ENCODE data around the gene TBC1D3. TPM values are rescaled to one million over a fixed set of nuclear protein-coding genes. Genes with fewer than 3 reads are reported as not detected.
"Not testable (repeated sequence)": the region's sequence is repeated elsewhere in the genome, so short reads cannot be mapped to it uniquely, and the experiment has no call there.

The TBC1D3 gene
- not detected in 2 replicates for total RNA-seq (2014; rRNA removed; shearing (Covaris generic))

DNA sequence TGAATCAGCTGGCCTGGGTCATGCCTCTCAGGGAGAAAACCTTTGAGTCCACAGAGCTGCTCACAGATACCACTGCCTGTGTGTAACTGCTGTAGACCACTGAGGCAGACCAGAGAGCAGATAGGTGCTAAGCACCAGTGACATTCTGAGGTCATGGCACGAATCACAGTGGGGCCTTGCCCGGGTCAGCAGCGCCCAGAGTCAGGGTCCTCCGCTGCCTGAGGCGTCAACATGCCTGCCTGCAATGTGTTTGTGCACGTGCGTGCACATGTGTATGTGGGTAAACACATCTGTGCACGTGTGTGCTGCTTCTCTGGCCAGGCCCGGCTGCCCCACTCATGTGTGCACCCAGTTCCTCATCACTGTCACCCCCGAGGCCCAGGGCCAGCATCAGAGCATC is at the start of gene TBC1D3:
Gene TBC1D3 (minus strand): TSS at position 101 of the 400 bp plus-strand sequence. CDS start 1,526 bp downstream, outside the sequence.
- DNase-seq (ENCODE audit: low read depth) = not testable (repeated sequence)

DNA sequence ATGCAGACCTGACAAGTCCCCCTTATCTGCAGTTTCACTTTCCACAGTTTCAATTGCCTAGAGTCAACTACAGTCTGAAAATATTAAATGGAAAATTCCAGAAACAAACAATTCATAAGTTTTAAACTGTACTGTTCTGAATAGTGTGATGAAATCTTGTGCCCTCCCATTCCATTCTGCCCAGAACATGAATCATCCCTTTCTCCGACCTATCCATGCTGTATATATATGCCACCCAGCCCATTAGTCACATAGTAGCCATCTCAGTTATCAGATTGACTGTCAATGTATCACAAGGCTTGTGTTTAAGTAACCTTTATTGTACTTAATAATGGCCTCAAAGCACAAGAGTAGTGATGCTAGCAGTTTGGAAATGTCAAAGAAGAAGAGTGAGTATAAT is 40.4 kb upstream of the TBC1D3 start:
- not testable (repeated sequence) for DNase-seq (ENCODE audit: low read depth)

- not testable (repeated sequence) for DNase-seq (ENCODE audit: low read depth)
Observed at GRCh38 chr17:38225844-38226495, 33.6 kb upstream of the TBC1D3 start.

GRCh38 chr17:38220867-38221266 is 28.5 kb upstream of the TBC1D3 start:
- DNase-seq (ENCODE audit: low read depth) = not testable (repeated sequence)

GRCh38 chr17:38200271-38200670 is 7.9 kb upstream of the TBC1D3 start:
- not testable (repeated sequence) for DNase-seq (ENCODE audit: low read depth)

DNA sequence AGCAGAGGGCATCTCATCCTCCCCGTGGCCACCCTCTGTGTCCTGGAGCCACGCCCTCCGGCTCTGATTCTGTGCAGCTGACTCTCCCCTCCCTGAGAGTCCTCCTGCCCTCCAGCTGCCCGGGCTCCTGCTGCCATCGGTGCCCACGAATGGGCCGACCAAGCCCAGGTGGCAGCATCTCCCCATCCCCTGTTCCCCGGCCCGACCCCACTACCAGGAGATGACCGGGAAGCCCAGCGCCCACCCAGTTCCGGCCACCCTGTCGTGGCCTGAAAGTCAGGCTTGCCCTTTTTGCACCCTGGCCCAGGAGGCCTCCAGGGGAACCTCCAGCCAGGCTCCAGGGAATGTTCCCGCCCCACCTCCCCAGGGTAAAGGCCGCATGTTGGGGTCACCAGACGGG is 57.5 kb downstream of the TBC1D3 start:
- not testable (repeated sequence) for DNase-seq (ENCODE audit: low read depth)

Other genes with a start within 250 kb of the TBC1D3 start
- gene TBC1D3L, start 203.5 kb downstream of the TBC1D3 start, total RNA-seq (2014; rRNA removed; shearing (Covaris generic)) = not detected in 2 replicates
- gene TBC1D3D, start 188.6 kb downstream of the TBC1D3 start, total RNA-seq (2014; rRNA removed; shearing (Covaris generic)) = 0.30 TPM in 1 of 2 replicates, not detected in the other
- gene TBC1D3C, start 123.9 kb downstream of the TBC1D3 start, total RNA-seq (2014; rRNA removed; shearing (Covaris generic)) = 1.1 and 1.7 TPM in 2 replicates
- not detected in 2 replicates for gene TBC1D3E, start 64.6 kb downstream of the TBC1D3 start, total RNA-seq (2014; rRNA removed; shearing (Covaris generic))
- 43.1 and 48.5 TPM in 2 replicates for gene MRPL45, start 104.6 kb upstream of the TBC1D3 start, total RNA-seq (2014; rRNA removed; shearing (Covaris generic))
- gene GPR179, start 151.4 kb upstream of the TBC1D3 start, total RNA-seq (2014; rRNA removed; shearing (Covaris generic)) = not detected in 2 replicates
- gene SOCS7, start 159.3 kb upstream of the TBC1D3 start, total RNA-seq (2014; rRNA removed; shearing (Covaris generic)) = 3.9 and 9.7 TPM in 2 replicates
- 8.5 and 32.0 TPM in 2 replicates for gene ARHGAP23, start 235.9 kb upstream of the TBC1D3 start, total RNA-seq (2014; rRNA removed; shearing (Covaris generic))